ACHN (cell line): ENCODE measurements around the gene TROAP.
A peak's percentile ranks its signal among the peaks of the same experiment; 100 is the strongest.

Experiments
- DNase-seq: peaks from one replicate; pipeline ENCODE4 v3.0.0-alpha.2; 2015
- in situ Hi-C: cut with HindIII; loops from 2 replicates; pipeline ENCODE4 v1.10.0; 2017; ENCODE audit warnings: low sequenced_read_pairs, low pct_ligation_motif_present, low pct_unique_long_range_greater_than_20kb

TROAP gene

DNA sequence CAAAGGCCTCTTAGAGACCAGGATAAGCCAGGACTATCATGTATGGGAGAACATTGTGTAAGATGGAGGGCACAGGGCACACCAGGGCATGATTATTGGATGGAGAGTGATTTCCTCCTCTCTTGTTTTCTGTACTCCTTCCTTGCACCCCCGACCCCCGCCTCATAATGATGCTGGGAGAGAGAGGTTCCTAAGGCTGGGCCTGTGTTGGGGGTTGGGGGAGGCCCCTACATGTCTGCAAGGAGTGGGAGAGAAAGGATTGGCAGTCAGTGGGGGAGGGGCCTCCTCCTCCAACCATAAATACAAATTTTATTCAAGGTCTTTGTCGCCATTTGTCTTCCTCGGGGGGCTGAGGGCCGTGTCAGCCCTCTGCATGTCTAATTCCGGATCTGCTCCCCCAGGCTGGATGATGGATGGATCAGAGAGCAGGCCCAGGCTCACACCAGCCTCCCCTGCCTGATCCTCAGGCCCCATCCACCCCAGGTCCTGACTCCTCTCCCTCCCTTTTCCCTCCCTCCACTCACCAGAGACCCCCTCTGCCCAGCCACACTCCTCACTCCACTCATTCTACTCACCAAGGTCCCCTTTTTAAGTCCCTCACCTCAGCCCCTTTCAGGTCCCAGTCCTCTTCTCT, 15.9 kb downstream of the TROAP start:
- in situ Hi-C loops: no loop called here

DNA sequence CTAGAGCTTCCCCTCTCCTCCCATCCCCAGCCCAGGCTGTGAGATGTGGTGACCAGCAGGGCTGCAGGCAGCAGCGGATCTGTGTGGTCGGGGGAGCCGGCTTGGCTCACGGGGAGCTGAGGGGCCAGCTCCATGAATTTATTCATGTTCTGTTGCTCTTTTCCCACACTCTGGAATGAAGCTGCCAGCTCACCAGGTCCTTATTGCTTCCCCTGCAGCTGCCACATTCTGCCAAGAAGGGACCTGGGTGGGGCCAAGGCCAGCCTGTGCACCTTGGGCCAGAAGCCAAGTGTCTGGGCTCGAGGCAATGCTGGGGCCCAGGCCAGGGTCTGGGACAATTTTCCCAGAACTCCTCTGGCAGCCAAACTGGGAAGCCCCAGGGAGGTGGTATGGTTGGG, 16.4 kb downstream of the TROAP start:
- in situ Hi-C loops: no loop called here
- no peak for DNase-seq

More for the DNA sequence above, 15.9 kb downstream of the TROAP start:
- DNase-seq: no peak

DNA sequence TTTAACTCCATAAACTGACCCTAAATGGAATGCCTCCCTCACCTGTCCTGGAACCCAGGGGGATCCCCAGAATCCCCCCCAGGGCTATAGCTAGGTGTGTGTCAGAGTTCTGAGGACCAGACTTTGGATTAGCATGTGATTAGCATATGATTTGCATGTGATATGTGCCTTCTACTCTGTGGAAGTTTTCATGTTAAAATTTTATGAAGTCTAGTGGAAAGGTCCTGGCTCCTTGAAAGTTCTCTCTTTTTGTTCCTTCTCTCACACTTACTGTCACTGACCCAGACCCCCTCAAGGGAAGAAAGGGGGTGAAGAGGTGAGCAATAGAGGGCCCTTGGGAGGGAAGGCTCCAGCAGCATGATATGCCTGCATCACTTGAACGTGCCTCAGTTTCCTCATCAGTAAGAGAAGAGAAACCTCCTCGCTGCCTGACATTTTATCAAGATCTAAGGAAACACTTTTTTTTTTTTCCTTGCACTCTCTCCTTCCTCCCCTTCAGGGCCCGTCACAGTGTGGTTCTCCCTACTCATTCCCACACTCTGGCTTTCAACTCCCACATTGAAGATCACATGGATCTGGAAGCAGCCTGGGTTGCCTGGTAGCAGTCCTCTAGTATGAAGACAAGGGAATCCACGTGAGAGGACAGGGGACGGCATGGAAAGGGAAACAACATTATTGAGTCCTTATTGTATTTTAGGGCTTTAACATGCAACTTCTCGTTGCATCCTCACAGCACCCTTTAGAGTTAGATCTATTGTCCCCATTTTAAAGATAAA, 17.2 kb downstream of the TROAP start:
- in situ Hi-C loops: no loop called here
- no peak for DNase-seq

- no peak for DNase-seq
- in situ Hi-C loops: no loop called here
Measured at GRCh38 chr12:49340971-49341776, 18.1 kb downstream of the TROAP start.

DNA sequence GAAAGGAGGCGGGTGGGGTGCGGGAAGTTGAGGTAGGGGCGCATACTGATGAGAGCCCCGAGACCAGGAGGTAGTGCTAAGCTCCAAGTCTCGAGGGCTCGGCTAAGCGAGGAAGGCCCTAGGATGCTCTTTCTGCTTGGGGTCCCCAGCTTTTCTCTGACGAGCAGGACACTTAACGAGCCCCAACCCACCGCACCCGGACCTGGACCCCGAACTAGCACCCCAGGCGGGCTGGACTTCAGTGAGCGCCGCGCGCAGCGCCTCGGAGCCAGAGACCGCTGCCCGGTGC, 18.7 kb downstream of the TROAP start:
- no peak for DNase-seq
- in situ Hi-C loops: no loop called here

DNA sequence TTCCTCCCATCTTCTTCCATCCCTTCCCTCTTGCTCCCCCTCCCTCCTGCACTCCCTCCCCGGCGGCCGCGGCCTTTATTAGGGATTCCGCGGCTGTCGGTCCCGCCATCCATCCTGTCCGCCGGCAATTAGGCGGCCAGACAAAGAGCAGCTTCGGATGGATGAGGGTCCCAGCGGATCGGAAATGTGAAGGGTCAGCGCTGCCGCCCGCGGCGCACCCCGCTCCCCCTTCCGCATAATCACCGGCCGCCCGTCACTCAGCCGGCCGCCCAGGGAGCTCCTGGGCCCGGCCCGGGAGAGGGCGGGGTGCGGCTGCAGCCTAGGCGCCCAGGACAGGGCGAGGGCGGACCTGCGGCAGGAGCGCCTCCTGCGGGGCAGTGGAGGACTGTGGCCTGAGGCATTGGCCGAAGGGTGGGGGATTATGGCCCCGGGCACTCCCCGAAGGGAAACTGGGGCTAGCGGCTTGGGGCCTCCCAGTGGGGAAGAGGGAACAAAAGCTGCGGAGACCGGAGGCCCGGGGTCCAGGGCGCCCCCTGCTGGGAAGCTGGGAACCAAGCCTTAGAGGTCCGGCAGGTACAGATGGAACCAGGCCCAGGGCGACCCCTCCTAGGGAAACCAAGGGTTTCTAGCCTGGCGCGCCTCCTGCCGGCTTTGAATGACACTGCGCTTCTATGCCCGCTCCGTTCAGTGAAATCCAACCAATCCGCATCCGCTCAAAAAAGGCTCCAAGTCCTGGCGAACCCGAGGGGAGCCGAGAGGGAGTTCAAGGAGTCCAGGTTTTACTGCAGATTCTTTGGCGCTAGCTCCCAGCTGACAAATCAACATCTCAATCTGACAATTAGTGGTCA, 19.2 kb downstream of the TROAP start:
- in situ Hi-C loops: no loop called here
- DNase-seq: peak; percentile 92

GRCh38 chr12:49342914-49343731, 20.1 kb downstream of the TROAP start:
- DNase-seq: no peak
- in situ Hi-C loops: no loop called here

DNA sequence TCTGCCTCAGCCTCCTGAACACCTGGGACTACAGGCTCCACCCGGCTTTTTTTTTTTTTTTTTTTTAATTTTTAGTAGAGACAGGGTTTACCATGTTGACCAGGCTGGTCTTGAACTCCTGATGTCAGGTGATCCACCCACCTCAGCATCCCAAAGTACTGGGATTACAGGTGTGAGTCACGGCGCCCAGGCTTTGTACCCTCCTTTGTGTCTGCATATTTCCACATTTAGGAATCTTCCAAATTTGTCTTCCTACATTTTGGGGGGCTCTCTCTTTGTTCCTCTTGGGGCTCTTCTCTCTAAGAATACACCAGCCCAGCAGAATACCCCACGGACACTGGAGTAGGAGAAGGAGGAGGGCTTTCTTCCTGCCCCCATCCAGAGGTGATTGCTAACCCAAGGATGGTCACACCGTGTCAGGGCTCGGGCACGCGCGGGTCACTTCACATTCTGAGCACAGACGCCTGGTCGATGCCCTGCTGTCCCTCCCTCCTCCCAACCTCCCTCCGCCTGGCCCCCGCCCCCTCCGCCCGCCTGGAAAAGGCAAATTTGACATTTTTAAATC, 21.5 kb downstream of the TROAP start:
- DNase-seq: no peak
- in situ Hi-C loops: no loop called here

DNA sequence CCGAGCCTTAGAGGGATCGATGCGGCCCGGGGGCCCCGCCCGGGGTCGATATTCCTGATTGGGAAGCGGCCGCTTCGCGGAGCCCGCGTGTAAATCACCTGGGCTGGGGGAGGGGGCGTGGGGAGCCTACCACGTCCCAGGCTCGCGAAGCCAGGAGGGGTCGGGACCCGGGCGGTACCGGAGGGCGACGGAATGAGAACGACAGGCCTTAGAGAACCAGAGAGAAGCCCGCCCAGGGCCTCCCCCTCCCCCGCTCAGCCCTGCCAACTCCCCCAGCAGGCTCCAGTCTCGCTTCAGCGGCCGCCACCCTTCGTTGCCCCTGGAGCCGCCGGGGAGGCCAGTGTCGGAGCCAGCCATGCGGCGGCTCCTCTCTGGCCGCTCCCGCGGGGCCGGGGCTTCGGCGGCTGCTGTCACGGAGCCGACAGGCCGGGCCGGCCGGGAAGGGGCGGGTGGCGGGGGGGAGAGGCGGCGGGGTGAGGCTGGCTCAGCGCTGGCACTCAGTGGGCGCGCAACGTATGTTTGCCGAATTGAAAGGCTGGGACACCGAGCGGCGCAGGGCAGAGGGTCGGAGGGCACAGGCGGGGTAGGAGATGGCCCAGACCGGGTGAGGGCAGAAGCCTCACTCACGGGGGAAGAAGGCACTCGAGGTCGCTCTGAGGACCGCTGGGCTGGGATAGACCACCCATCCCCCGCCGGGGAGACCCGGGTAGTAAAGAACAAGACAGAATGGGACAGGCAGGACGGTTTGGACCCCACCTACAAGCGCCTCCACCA, 22.2 kb downstream of the TROAP start:
- peak; percentile 90 for DNase-seq
- in situ Hi-C loops: no loop called here

DNA sequence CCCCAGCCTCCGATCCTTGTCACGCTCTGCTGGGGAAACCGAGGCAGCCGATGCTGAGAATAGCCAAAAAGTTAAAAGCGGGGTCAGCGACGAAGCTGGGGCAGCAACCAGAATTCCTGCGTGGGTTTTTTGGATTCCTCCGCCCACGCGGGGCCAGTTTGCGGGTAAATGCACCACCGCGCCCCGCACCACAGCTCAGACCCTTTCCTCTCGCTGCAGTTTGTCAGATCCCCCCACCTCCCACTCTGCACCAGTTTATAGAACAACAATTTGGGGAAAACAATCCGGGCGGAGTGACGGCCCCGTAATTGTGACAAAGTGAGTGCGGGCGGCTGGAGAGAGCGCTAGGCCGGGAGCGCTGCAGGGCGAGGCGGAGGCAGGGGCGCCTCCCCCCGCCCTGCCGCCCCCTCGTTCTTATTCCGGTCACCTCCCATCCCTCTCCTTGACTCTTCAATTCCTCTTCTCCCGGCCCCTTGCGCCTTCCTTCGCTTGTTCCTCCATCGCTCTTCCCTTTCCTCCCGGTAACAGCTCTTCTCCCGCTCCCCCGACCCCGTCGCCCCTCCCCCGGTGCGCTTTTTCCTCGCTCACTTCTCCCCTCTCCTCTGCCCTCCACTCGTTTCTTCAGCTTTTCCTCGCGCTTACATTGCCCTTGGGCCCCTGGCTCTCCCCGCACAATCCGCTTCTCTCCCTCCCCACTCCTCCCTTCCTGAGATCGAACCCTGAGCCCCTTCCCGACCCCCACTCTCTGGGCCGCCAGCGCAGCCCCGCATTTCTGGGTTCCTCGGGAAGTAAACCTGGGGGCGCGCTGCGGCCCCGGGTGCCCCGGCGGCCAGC, 23.0 kb downstream of the TROAP start:
- DNase-seq: no peak
- in situ Hi-C loops: no loop called here

DNA sequence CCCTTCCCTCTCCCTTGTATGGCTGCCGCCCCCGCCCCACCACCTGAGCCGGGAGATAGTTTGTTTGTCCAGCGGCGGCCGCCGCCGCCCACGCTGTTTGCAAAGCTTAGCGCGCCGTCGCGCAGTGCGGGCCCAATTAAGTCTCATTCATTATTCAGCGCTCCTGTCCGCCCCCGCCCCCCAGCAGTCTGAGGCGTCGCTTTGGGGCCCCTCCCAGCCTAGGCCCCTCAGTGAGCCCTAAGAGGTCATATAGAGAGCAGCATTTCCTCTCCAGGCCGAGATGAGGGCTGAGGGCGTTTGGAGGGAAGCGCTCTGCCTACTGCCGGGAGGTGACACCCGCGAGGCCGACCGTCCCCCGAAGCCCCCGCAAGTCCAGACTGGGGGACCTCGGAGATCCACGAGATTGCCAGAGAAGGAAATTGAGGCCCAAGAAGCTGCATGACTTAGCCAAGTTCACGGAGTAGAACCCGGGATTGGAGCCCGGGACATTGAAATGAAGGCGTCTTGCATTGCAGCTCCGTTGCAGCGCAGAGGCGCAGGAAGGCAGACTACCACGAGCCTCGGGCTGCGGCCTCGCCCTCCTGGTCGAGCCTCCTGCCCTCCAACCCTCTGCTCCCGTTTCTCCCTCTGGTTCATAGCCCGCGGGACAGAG, 23.7 kb downstream of the TROAP start, which contains the start of gene DNAJC22:
Gene DNAJC22 (plus strand): TSS at position 230 of the 652 bp plus-strand sequence. CDS start 1,985 bp downstream, outside the sequence.
- in situ Hi-C loops: no loop called here
- DNase-seq: peak; percentile 54

GRCh38 chr12:49347311-49348193, 24.5 kb downstream of the TROAP start:
- peak; percentile 95 for DNase-seq
- in situ Hi-C loops: no loop called here

- DNase-seq: no peak
- in situ Hi-C loops: no loop called here
Measured at GRCh38 chr12:49348781-49349180, 25.7 kb downstream of the TROAP start.

- DNase-seq: no peak
- in situ Hi-C loops: no loop called here
Measured at GRCh38 chr12:49349266-49349665, 26.2 kb downstream of the TROAP start.

- DNase-seq: no peak
- in situ Hi-C loops: no loop called here
Measured at GRCh38 chr12:49352351-49352750, 29.3 kb downstream of the TROAP start.
